Panc1 (cell line): Measurements from ENCODE around the gene HS3ST3A1. TPM values are rescaled to one million over a fixed set of nuclear protein-coding genes. Genes with fewer than 3 reads are reported as not detected.

Experiments used
- ATAC-seq: fragments of 200-7000 bp; cut with Tn5 transposase; 2 replicates; pipeline ENCODE4 v1.9.1; 2020; ENCODE audit warnings: mild to moderate bottlenecking, moderate library complexity
- BruUV-seq: library from RNA; stranded (reverse); fragments of 400-500 nt; replicated peaks from 2 replicates; lab custom pipeline; 2021; lab: Mats Ljungman, UMichigan
- CTCF ChIA-PET: fragments of 300-600 bp; sonication (Branson Sonifier 250); formaldehyde crosslinking; loops from one replicate; lab custom pipeline; 2022; ENCODE audit warnings: antibody characterized with exemption; lab: Charles Lee
- POLR2A ChIA-PET: fragments of 300-600 bp; sonication (Branson Sonifier 250); formaldehyde crosslinking; loops from one replicate; lab custom pipeline; 2022; ENCODE audit warnings: antibody characterized with exemption; lab: Charles Lee
- DNase-seq: peaks from one replicate; pipeline ENCODE4 v3.0.0-alpha.2; 2010; ENCODE audit warnings: low read depth, low spot score
- H3K27ac ChIP-seq: 2 replicates; pipeline ENCODE4 v1.5.1; 2011; ENCODE audit warnings: mild to moderate bottlenecking, low read length, inconsistent platforms
- H3K27me3 ChIP-seq: fragments of 200-500 bp; sonication (Bioruptor generic); 2 replicates; pipeline ENCODE4 v1.6.0; 2014; ENCODE audit warnings: low read length, inconsistent platforms; ENCODE audit not compliant: control insufficient read depth, insufficient read depth
- H3K36me3 ChIP-seq: fragments of 200-500 bp; sonication (Bioruptor generic); 2 replicates; pipeline ENCODE4 v1.5.1; 2014; ENCODE audit warnings: inconsistent platforms, mild to moderate bottlenecking, low read length, moderate library complexity; ENCODE audit not compliant: control insufficient read depth, insufficient read depth
- H3K4me1 ChIP-seq: 2 replicates; pipeline ENCODE4 v1.5.1; 2011; ENCODE audit warnings: inconsistent platforms, mild to moderate bottlenecking, low read length, moderate library complexity; ENCODE audit not compliant: control insufficient read depth, insufficient read depth
- H3K4me3 ChIP-seq, 2 experiments: 2 replicates each; pipeline ENCODE4 v1.5.1; 2011 to 2012; ENCODE audit warnings: low read depth in 2 of 2, low read length in 2 of 2, mild to moderate bottlenecking in 2 of 2, inconsistent platforms in 1 of 2, moderate library complexity in 1 of 2
- H3K9me3 ChIP-seq: fragments of 200-500 bp; sonication (Bioruptor generic); 2 replicates; pipeline ENCODE4 v1.5.1; 2014; ENCODE audit warnings: low read depth, mild to moderate bottlenecking, inconsistent platforms, low read length, moderate library complexity; ENCODE audit not compliant: control insufficient read depth, insufficient read depth
- POLR2AphosphoS5 ChIP-seq: IDR thresholded peaks from 2 replicates; pipeline ENCODE4 v1.6.1; 2012; ENCODE audit warnings: mild to moderate bottlenecking, low read depth, low read length, moderate library complexity
- SIN3A ChIP-seq: IDR thresholded peaks from 2 replicates; pipeline ENCODE4 v1.6.1; 2012; ENCODE audit warnings: low read depth, mild to moderate bottlenecking, low read length, moderate library complexity, borderline replicate concordance; ENCODE audit not compliant: insufficient read depth
- TCF7L2 ChIP-seq: IDR thresholded peaks from 2 replicates; pipeline ENCODE4 v1.6.1; 2011; ENCODE audit warnings: mild to moderate bottlenecking, low read depth, low read length, inconsistent platforms
- in situ Hi-C: cut with HindIII; loops from 2 replicates; pipeline ENCODE4 v1.10.0; 2016; ENCODE audit warnings: low sequenced_read_pairs, low pct_unique_long_range_greater_than_20kb
- intact Hi-C: fragments of 100-400 bp; cut with micrococcal nuclease; formaldehyde crosslinking; loops from one replicate; pipeline ENCODE4 v1.10.0; 2022; ENCODE audit not compliant: unreplicated experiment
- total RNA-seq: library from RNA; stranded (reverse); gene quantifications from one replicate; pipeline ENCODE4 v1.2.1, GENCODE V29; 2021; ENCODE audit not compliant: unreplicated experiment
- TF ChIP-seq, protein P1 (sequence below): fragments of 450-650 bp; IDR thresholded peaks from 2 replicates; pipeline ENCODE4 v1.5.1; 2017; ENCODE audit warnings: mild to moderate bottlenecking
- TF ChIP-seq, protein P2 (sequence below), 2 experiments: IDR thresholded peaks; 2 replicates each; pipeline ENCODE4 v1.6.1; 2011 to 2012; ENCODE audit warnings: low read depth in 2 of 2, control low read depth in 1 of 2, low read length in 1 of 2, mild to moderate bottlenecking in 1 of 2, moderate library complexity in 1 of 2; ENCODE audit not compliant: insufficient read depth in 1 of 2

Gene HS3ST3A1
- total RNA-seq, 1 experiment from 2014 or later, result 0.31 TPM

GRCh38 chr17:13647543-13648021 lies 45.9 kb upstream of the HS3ST3A1 start:
- BruUV-seq, result no TSS peak
- Histone ChIP-seq H3K27ac (no peak overlapping the region), H3K4me1 (no peaks in the 10 kb centered on the region), H3K9me3 (no peaks in the 10 kb centered on the region), H3K27me3 (no peaks in the 10 kb centered on the region), H3K4me3 (no peak overlapping the region), H3K36me3 (no peaks in the 10 kb centered on the region)
- ChIA-PET POLR2A (no interaction called here), CTCF (no interaction called here)
- in situ Hi-C loops (no loop called here), intact Hi-C loops (no loop called here)
- ATAC-seq (no peak), DNase-seq (no peak)
- TF ChIP-seq, protein P1, sequence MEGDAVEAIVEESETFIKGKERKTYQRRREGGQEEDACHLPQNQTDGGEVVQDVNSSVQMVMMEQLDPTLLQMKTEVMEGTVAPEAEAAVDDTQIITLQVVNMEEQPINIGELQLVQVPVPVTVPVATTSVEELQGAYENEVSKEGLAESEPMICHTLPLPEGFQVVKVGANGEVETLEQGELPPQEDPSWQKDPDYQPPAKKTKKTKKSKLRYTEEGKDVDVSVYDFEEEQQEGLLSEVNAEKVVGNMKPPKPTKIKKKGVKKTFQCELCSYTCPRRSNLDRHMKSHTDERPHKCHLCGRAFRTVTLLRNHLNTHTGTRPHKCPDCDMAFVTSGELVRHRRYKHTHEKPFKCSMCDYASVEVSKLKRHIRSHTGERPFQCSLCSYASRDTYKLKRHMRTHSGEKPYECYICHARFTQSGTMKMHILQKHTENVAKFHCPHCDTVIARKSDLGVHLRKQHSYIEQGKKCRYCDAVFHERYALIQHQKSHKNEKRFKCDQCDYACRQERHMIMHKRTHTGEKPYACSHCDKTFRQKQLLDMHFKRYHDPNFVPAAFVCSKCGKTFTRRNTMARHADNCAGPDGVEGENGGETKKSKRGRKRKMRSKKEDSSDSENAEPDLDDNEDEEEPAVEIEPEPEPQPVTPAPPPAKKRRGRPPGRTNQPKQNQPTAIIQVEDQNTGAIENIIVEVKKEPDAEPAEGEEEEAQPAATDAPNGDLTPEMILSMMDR, result no peak
- no peak for TF ChIP-seq POLR2AphosphoS5
- TF ChIP-seq SIN3A, result no peak
- TF ChIP-seq, protein P2, sequence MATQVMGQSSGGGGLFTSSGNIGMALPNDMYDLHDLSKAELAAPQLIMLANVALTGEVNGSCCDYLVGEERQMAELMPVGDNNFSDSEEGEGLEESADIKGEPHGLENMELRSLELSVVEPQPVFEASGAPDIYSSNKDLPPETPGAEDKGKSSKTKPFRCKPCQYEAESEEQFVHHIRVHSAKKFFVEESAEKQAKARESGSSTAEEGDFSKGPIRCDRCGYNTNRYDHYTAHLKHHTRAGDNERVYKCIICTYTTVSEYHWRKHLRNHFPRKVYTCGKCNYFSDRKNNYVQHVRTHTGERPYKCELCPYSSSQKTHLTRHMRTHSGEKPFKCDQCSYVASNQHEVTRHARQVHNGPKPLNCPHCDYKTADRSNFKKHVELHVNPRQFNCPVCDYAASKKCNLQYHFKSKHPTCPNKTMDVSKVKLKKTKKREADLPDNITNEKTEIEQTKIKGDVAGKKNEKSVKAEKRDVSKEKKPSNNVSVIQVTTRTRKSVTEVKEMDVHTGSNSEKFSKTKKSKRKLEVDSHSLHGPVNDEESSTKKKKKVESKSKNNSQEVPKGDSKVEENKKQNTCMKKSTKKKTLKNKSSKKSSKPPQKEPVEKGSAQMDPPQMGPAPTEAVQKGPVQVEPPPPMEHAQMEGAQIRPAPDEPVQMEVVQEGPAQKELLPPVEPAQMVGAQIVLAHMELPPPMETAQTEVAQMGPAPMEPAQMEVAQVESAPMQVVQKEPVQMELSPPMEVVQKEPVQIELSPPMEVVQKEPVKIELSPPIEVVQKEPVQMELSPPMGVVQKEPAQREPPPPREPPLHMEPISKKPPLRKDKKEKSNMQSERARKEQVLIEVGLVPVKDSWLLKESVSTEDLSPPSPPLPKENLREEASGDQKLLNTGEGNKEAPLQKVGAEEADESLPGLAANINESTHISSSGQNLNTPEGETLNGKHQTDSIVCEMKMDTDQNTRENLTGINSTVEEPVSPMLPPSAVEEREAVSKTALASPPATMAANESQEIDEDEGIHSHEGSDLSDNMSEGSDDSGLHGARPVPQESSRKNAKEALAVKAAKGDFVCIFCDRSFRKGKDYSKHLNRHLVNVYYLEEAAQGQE (IDR thresholded peaks at IDR 0.05; ENCODE audit: insufficient read depth in 1 of 2, low read depth in 2 of 2, low read length in 1 of 2), result no peak
- no peak for TF ChIP-seq TCF7L2

- in situ Hi-C loops (no loop called here), intact Hi-C loops (no loop called here)
- BruUV-seq, result no TSS peak
- no peak for ATAC-seq
- no peaks in the 10 kb centered on the region for H3K4me1 ChIP-seq
- no peak overlapping the region for H3K4me3 ChIP-seq
- no peaks in the 10 kb centered on the region for H3K9me3 ChIP-seq
- ChIA-PET CTCF (no interaction called here), POLR2A (no interaction called here)
- no peak for DNase-seq
- no peaks in the 10 kb centered on the region for H3K36me3 ChIP-seq
- TF ChIP-seq TCF7L2, result no peak
- TF ChIP-seq, protein P2 (IDR thresholded peaks at IDR 0.05; ENCODE audit: insufficient read depth in 1 of 2, low read depth in 2 of 2, low read length in 1 of 2), result no peak
- no peak for TF ChIP-seq SIN3A
- no peak for TF ChIP-seq POLR2AphosphoS5
- TF ChIP-seq, protein P1, result no peak
- H3K27ac ChIP-seq, result no peak overlapping the region
- H3K27me3 ChIP-seq, result no peaks in the 10 kb centered on the region
These were observed 45.3 kb upstream of the HS3ST3A1 start for GRCh38 chr17:13646969-13647542.
